ENCODE measurements around the gene PTPRD.
A peak's percentile ranks its signal among the peaks of the same experiment; 100 is the strongest.

PTPRD gene

GRCh38 chr9:8832386-8832785, 1780.4 kb downstream of the PTPRD start:
- DNase-seq (ENCODE audit: low read depth, low spot score) = no peak

GRCh38 chr9:8831568-8831967, 1781.2 kb downstream of the PTPRD start:
- no peak for DNase-seq (ENCODE audit: low read depth, low spot score)

GRCh38 chr9:8826281-8826680, 1786.5 kb downstream of the PTPRD start:
- DNase-seq (ENCODE audit: low read depth, low spot score) = no peak

- no peak for DNase-seq (ENCODE audit: low read depth, low spot score)
Measured at GRCh38 chr9:8825585-8826147, 1787.1 kb downstream of the PTPRD start.

- DNase-seq (ENCODE audit: low read depth, low spot score) = no peak
Measured at GRCh38 chr9:8823131-8823895, 1789.5 kb downstream of the PTPRD start.

- no peak for DNase-seq (ENCODE audit: low read depth, low spot score)
Measured at GRCh38 chr9:8822667-8823025, 1790.2 kb downstream of the PTPRD start.

- DNase-seq (ENCODE audit: low read depth, low spot score) = no peak
Measured at GRCh38 chr9:8821910-8822666, 1790.7 kb downstream of the PTPRD start.

GRCh38 chr9:8817335-8817734, 1795.5 kb downstream of the PTPRD start:
- DNase-seq (ENCODE audit: low read depth, low spot score) = no peak

- peak; percentile 61 for DNase-seq (ENCODE audit: low read depth, low spot score)
Measured at GRCh38 chr9:8816361-8816760, 1796.4 kb downstream of the PTPRD start.

GRCh38 chr9:8815931-8816330, 1796.9 kb downstream of the PTPRD start:
- no peak for DNase-seq (ENCODE audit: low read depth, low spot score)

GRCh38 chr9:8815219-8815618, 1797.6 kb downstream of the PTPRD start:
- DNase-seq (ENCODE audit: low read depth, low spot score) = no peak

GRCh38 chr9:8812888-8813287, 1799.9 kb downstream of the PTPRD start:
- DNase-seq (ENCODE audit: low read depth, low spot score) = no peak

- no peak for DNase-seq (ENCODE audit: low read depth, low spot score)
Measured at GRCh38 chr9:8809741-8810140, 1803.1 kb downstream of the PTPRD start.

GRCh38 chr9:8806150-8806549, 1806.7 kb downstream of the PTPRD start:
- no peak for DNase-seq (ENCODE audit: low read depth, low spot score)

GRCh38 chr9:8804613-8805012, 1808.2 kb downstream of the PTPRD start:
- no peak for DNase-seq (ENCODE audit: low read depth, low spot score)

- DNase-seq (ENCODE audit: low read depth, low spot score) = no peak
Measured at GRCh38 chr9:8802242-8802641, 1810.6 kb downstream of the PTPRD start.

GRCh38 chr9:8800196-8800595, 1812.6 kb downstream of the PTPRD start:
- no peak for DNase-seq (ENCODE audit: low read depth, low spot score)

- no peak for DNase-seq (ENCODE audit: low read depth, low spot score)
Measured at GRCh38 chr9:8799615-8800014, 1813.2 kb downstream of the PTPRD start.

- peak; percentile 4 for DNase-seq (ENCODE audit: low read depth, low spot score)
Measured at GRCh38 chr9:8799206-8799605, 1813.6 kb downstream of the PTPRD start.

- peak; percentile 15 for DNase-seq (ENCODE audit: low read depth, low spot score)
Measured at GRCh38 chr9:8784838-8785237, 1828.0 kb downstream of the PTPRD start.

GRCh38 chr9:8783941-8784340, 1828.9 kb downstream of the PTPRD start:
- peak; percentile 7 for DNase-seq (ENCODE audit: low read depth, low spot score)

- no peak for DNase-seq (ENCODE audit: low read depth, low spot score)
Measured at GRCh38 chr9:8782237-8782636, 1830.6 kb downstream of the PTPRD start.

- DNase-seq (ENCODE audit: low read depth, low spot score) = no peak
Measured at GRCh38 chr9:8781458-8781857, 1831.3 kb downstream of the PTPRD start.

All from astrocyte of the hippocampus (primary cell).